HG03558 (cell line): ENCODE results near the gene CLCN3.
"Not testable (repeated sequence)": the region's sequence is repeated elsewhere in the genome, so short reads cannot be mapped to it uniquely, and the experiment has no call there.

Experiments
- ATAC-seq: cut with Tn5 transposase; IDR thresholded peaks from one replicate; pipeline ENCODE4 v1.9.1; 2021; ENCODE audit warnings: moderate number of reproducible peaks; ENCODE audit not compliant: unreplicated experiment; ENCODE audit errors: extremely low read depth

The CLCN3 gene

DNA sequence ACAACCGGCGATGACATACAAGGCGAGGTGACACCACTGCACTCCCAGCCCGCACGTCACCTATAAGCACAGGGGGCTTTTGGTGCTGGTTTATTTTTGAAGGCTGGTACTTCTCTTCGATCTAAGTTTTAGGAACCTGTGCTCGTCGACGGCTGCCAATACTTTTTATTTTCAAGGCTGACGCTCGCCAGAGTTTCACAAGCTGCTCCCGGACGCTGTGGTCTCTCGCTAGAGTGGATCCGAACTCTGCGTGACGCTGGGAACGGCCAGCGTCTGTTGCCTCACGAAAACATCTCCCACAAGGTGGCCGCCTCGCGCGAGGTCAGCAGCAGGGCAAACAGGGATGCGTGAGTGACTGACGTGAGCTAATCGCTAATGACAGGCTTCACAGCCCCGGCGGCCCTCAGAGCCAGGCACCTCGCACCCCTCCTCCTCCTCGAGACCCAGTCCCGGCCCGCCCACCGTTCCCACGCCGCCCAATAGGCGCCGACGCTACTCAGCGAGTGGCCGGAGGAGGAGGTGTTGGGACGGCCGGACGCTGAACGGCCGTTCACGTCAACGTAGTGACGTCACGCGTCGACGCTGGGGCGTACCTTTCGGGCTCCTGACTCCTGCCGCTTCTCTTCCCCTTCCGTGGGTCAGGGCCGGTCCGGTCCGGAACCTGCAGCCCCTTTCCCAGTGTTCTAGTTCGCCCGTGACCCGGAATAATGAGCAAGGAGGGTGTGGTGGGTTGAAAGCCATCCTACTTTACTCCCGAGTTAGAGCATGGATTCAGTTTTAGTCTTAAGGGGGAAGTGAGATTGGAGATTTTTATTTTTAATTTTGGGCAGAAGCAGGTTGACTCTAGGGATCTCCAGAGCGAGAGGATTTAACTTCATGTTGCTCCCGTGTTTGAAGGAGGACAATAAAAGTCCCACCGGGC is at the start of gene CLCN3:
CLCN3 (plus strand) TSS at position 621 of the 922 bp plus-strand sequence. CDS start 15,351 bp downstream, outside the sequence.
- peak; percentile 89 for ATAC-seq

GRCh38 chr4:169571012-169571411 is 49.4 kb upstream of the CLCN3 start:
- ATAC-seq, result not testable (repeated sequence)

DNA sequence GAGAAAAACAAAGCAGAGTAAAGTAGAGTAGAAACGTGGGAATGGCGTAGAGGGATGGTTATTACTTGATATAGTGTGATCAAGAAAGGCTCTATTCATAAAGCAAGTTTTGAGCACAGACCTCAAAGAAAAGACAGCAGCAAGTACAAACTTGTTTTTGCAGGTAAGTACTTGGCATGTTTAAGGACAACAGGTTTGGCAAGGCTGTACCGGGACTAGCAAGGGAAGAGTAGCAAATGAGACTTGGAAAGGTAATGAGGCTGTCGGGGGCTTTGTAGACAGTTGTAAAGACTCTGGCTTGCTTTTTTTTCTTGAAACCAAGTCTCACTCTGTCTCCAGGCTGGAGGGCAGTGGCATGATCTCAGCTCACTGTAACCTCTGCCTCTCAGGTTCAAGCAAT is 48.9 kb upstream of the CLCN3 start:
- no peak for ATAC-seq

DNA sequence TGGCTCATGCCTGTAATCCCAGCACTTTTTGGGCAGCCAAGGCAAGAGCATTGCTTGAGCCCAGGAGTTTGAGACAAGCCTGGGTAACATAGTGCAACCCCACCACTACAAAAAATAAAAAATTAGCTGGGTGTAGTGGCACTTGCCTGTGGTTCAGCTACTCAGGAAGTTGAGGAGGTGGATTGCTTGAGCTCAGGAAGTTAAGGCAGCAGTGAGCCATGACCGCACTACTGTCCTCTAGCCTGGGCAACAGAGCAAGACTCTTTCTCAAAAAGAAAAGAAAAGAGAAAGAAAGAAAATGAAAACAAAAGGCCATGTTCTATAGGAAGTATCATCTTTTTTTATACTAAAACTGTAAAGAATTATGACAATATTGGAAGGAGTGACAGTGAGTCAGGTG is 46.5 kb upstream of the CLCN3 start:
- ATAC-seq, result no peak

DNA sequence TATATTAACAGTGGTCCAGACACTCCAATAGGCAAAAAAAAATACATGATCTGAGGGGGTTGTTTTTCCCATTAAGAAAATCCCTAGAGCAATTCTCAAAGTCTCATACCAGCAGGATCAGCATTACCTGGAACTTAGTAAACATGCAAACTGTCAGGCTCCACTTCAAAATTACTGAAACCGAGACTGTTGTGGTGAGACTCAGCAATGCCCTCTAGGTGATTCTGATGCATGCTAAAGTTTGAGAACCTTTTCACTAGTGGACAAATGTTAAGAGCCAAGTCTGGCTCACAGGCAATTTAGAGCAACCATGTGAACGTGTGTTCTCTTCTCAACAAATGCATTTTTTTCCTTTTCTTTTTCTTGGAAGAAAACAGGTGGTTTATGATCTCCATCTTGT is 38.2 kb upstream of the CLCN3 start:
- ATAC-seq, result peak; percentile 85

- no peak for ATAC-seq
Observed at GRCh38 chr4:169582706-169583105, 37.7 kb upstream of the CLCN3 start.

DNA sequence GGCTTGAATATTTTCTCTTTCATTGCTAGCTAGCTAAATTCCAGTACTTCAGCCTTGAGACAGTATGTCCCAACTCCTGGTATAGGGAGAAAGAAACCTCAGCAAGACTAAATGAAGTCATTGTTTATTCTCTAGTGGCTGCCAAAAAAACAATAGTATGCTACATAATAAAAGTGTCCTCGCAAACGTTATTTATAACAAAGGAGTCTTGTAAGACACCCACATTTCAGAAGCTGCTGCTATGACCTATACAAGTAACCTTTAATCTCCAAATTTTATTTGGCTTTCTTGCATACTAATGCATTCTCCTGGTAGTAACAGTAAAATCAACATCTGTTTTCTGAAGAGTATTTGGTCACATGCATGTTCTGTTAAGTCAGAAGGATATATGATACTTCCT is 36.8 kb upstream of the CLCN3 start:
- no peak for ATAC-seq

DNA sequence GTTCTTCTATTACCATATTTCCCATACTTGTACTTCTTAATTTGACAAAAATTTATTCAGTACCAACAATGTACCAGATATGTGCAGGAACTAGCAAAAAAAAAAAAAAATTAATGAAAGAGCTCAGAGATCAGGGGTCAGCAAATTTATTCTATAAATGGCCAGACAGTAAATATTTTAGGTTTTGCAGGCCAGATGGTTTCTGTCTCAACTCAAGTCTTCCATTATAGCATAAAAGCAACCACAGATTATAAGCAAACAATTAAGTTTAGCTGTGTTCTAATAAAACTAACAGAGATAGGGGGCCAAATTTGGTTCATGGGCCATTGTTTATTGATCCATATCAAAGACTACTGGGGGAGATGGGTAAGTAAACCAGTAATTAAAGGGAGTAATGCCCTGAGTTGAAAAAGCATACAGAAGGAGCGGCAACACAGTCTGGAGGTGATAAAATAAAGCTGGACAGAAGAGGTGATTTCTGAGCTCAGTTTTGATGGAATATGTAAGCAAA is 27.3 kb upstream of the CLCN3 start:
- ATAC-seq, result no peak

DNA sequence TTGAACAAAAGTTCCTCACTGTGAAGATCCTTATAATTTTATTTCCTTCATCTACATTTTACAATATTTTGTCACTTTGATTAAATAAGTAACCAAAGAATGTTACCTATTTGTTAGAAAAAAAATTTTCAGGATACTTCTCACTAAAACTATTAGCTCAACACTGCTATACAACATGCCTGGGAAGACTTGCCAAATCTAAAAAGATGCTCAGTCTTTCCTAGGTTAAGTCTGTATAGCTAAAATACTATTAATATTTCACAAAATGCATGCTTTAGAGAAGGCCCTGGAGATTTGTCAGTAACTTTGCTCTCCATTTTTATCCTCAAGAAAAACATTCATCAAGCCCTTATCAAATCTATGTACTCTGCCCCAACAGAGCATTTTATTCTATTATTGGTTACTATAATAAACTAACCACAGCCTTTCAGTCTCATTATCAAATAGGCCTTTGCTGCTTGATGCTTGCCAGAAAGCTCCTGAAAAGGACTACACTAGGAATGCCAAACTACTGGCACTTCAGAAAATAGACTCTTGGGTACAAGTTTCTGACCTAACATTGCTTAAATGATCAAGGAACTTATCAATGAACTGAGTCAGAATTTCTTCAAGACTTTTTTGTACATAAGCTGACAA is 25.7 kb upstream of the CLCN3 start:
- no peak for ATAC-seq

DNA sequence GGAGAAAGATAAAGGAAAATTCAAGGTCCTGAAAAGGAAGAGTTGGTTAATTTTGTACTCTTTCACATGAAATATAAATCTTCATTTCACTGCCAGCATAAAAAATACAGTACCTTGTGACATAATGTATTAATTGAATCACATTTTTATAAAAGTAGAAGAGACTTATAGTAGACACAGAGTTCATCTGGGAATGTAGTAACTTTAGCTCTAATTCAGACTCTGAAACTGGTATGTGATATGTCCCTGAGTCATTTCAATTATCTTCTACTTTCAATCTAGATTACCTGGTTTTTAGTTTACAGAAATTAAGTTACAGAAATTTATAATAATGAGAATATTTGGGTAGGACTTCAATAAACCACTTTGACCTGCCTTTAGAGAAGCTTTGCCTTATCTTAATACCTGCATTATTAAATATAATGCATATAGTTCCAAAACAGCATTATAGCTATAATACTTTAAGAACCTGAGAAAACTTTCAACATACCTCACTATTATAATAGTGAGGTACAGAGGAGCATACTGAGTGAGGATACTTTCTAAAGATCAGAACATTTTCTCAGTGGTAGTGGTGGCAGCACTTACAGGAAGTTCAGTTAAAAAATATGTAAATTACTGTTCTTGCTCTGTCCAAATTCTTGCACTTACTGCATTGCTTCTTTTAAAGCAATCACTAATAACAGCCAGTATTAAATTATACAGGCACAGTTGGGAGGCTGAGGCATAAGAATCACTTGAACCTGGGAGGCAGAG is 19.2 kb upstream of the CLCN3 start:
- no peak for ATAC-seq

- ATAC-seq, result no peak
Observed at GRCh38 chr4:169603312-169603711, 17.1 kb upstream of the CLCN3 start.

- ATAC-seq, result peak; percentile 61
Observed at GRCh38 chr4:169604131-169604900, 16.1 kb upstream of the CLCN3 start.

GRCh38 chr4:169604903-169605331 is 15.5 kb upstream of the CLCN3 start:
- no peak for ATAC-seq

GRCh38 chr4:169611157-169611556 is 9.2 kb upstream of the CLCN3 start:
- ATAC-seq, result no peak

DNA sequence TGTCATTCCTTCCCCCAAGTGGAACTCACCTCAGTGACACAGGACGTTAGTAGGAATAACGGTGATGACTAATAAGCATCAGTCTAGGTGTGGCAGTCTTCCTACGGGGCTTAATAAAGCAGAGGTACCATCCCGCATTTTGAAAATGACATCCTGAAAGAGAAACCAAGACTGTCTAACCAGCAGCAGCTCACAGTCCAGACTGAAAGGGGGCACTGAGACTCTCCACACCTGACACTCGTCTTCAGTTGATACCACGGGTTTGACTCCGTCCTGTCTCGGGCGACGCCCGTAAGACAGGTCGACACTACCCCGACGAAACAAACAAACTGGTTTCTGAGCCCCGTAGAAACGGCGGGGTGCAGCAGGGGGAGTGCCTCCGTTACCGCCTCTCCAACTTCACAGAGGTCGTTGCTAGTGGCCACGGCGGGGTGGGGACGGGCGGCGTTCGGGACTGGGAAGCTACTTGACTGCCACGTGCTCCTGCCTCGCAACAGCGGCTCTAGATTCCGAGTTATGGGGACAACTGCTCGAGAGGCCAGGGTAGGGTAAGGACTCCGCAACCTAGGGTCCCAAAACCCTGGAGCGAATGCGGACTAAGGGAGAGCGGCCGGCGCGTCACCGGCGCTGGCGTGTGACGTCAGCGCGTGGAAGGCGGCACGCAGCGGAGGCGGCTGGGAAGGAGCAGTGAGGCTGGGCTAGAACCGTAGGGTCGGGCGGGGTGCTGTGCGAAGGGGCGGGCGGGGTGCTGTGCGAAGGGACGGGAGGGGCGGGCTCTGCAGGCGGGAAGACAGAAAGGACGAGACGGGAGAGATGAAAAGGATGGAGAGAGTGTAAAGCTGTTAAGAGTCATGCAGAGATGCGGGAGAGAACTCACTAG is 8.1 kb upstream of the CLCN3 start, which contains the start of gene NEK1:
NEK1 (minus strand) TSS at position 593 of the 880 bp plus-strand sequence. CDS start 9,953 bp downstream, outside the sequence.
- peak; percentile 86 for ATAC-seq

GRCh38 chr4:169612871-169613859 is 7.2 kb upstream of the CLCN3 start:
- peak; percentile 27 for ATAC-seq

- ATAC-seq, result no peak
Observed at GRCh38 chr4:169615467-169616106, 4.8 kb upstream of the CLCN3 start.
